ENCODE results near the gene ZMIZ1. TPM values are rescaled to one million over a fixed set of nuclear protein-coding genes. Genes with fewer than 3 reads are reported as not detected.

ZMIZ1 gene
- total and polyA plus RNA-seq, 5 donors: 38.0 to 83.1 (median 71.1) TPM

DNA sequence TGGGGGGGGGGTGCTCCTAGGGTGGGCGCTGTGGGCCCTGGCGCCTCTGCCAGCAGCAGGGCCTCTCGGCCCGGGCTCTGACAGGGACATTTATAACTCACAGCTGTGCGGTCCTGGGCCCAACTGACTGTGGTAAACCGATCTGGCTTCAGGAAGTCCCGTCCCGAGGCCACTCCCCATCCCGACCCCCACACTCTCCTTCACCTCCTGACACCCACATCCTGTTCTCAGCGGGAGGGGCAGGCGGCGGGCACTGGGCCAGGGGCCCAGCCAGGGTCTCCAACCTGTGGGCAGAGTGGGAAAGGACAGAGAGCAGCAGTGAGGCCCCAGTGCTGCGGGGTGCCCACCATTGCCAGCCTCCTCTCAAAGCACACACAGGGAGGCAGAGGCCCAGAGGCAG, 69.1 kb downstream of the ZMIZ1 start:
- WGBS: 13% methylated on average over 13 of the region's 13 CpGs
- H3K27ac ChIP-seq (ENCODE audit: low read length): peak overlapping the region; percentile 64
- H3K4me1 ChIP-seq (ENCODE audit: control insufficient read depth, insufficient read depth, low read length): peaks cover 68% of the 10 kb centered on the region
- no peaks in the 10 kb centered on the region for H3K9me3 ChIP-seq (ENCODE audit: control insufficient read depth, low read length)
- DNase-seq (peak; percentile 56 to 83 (median 80)), ATAC-seq (peak; percentile 8 to 13)
- intact Hi-C loops (cut with DNase I): no loop called here
- no peak overlapping the region for H3K4me3 ChIP-seq (ENCODE audit: low read length)
- no peaks in the 10 kb centered on the region for H3K27me3 ChIP-seq (ENCODE audit: control insufficient read depth, insufficient read depth)

DNA sequence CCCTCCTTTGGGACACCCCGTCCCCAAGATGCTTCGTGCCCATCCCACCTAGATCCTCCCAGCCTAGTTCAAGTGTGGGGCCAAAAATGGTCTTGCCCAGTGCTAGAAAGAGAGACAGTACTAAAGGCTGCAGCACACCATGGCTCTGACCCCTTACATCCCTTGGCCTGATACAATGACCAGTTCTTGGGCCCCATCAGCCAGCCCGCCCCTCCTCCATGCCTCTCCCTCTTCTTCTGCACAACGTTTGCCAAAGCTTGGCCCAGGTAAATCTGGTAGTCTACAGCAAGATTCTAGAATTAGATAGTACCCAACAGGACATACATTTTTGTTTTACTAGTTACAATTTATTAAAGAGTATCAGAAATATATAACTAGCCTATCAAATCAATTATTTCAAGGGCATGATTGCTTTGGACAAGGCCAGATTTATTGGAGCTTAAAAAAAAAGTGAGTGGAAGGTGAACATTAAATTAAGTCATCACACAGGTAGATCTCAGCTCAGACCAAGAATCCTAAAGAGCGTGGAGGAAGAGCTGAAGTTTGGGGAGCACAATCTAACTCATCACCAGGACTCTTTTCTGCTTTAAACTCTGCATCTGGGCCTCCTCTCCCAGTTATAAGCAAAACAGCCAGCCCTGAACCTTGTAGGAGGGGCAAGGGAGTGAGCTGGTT, 69.8 kb downstream of the ZMIZ1 start:
- no peak overlapping the region for H3K4me3 ChIP-seq (ENCODE audit: low read length)
- H3K27me3 ChIP-seq (ENCODE audit: control insufficient read depth, insufficient read depth): no peaks in the 10 kb centered on the region
- H3K27ac ChIP-seq (ENCODE audit: low read length): peak overlapping the region; percentile 98
- peaks cover 65% of the 10 kb centered on the region for H3K4me1 ChIP-seq (ENCODE audit: control insufficient read depth, insufficient read depth, low read length)
- ATAC-seq: no peak
- DNase-seq: peak in 1 of 3 donors; percentile 54
- no peaks in the 10 kb centered on the region for H3K9me3 ChIP-seq (ENCODE audit: control insufficient read depth, low read length)
- WGBS: 72% methylated on average over 5 of the region's 5 CpGs
- intact Hi-C loops (cut with DNase I): no loop called here

DNA sequence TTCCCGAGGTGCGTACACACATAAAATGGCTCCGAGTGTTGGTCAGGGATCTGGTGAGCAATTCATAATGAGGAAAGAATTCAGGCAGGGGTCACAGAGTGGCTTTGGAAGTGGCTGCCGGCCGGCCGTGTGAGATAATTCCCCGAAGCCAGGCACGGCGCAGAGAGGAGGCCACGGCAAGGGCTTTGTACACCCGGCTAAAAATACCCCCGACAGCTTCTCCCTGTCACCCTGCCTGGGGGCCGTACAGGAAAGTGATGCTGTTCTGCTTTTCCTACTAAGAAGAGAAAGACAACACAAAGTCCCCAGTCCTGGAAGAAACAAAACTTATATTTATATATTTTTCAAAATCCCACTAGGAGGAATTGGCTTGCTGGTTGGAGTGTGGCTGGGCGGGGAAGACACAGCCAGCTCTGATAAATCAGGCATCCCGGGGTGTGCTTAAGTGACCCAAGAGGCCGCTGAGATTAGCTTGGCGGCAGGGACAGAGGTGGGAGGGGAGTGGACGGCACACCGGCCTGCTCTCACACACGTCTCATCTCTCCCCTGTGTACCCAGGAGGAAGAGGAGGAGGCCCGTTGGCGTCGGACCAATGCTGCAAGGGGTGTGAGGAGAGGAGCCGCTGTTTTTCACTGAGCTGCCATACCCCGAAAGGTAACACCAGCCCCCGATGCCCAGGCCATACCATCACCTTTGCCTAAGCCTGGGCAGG, 70.5 kb downstream of the ZMIZ1 start:
- WGBS: 10% methylated on average over 26 of the region's 26 CpGs
- DNase-seq (peak; percentile 83 to 90 (median 88)), ATAC-seq (peak; percentile 75)
- H3K4me1 ChIP-seq (ENCODE audit: control insufficient read depth, insufficient read depth, low read length): peaks cover 63% of the 10 kb centered on the region
- no peaks in the 10 kb centered on the region for H3K27me3 ChIP-seq (ENCODE audit: control insufficient read depth, insufficient read depth)
- H3K9me3 ChIP-seq (ENCODE audit: control insufficient read depth, low read length): no peaks in the 10 kb centered on the region
- H3K4me3 ChIP-seq (ENCODE audit: low read length): no peak overlapping the region
- intact Hi-C loops (cut with DNase I): no loop called here
- H3K27ac ChIP-seq (ENCODE audit: low read length): peak overlapping the region; percentile 98

DNA sequence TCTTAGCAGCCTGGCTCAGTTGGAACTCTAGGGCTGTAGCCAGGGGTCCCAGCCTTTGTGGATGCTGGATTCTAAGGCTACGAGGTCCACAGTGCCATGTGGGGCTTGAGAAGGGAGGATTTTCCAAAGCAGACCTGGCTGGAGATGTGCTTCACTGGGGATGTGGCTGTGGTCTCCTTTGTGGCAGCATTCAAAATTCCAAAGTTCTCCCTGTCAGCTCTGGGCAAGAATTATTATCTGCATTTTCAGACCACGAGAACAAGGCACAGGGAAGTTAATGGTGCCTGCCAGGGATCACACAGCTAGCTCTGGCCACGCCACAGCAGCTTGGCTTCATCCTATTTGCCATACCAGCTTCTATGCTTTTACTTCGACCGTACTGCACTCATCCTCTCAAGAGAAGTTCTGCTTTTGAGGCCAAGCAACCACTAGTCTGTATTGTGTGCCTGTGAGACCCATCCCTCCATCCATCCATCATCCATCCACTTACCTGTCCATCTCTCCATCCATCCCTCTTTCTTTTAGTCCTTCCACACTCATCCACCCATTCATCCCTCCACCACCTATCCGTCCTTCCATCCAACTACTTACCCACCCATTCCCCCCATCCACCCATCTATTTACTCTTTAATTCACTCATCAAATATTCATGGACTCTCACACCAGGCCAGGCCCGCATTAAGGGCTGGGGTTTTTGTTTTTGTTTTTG, 71.5 kb downstream of the ZMIZ1 start:
- no peak for DNase-seq

DNA sequence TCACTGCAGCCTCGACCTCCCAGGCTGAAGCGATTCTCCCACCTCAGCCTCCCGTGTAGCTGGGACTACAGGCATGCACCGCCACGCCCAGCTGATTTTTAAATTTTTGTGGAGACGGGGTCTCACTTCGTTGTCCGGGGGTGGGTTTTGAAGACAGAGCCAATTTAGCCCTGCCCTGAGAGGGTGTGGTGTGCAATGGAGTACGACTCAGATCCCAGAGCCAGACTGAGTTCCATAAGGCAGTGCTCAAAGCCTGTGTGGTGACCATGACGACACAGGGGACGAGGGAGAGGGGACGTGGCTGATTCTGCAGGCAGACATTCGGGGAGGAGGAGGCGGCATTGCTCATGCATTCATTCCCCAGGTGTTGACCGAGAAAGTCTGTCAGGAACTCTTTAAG, 72.1 kb downstream of the ZMIZ1 start:
- ATAC-seq (no peak), DNase-seq (no peak)
- Histone ChIP-seq H3K4me3 (ENCODE audit: low read length) (no peak overlapping the region), H3K27me3 (ENCODE audit: control insufficient read depth, insufficient read depth) (no peaks in the 10 kb centered on the region), H3K9me3 (ENCODE audit: control insufficient read depth, low read length) (no peaks in the 10 kb centered on the region), H3K27ac (ENCODE audit: low read length) (peak overlapping the region; percentile 98), H3K4me1 (ENCODE audit: control insufficient read depth, insufficient read depth, low read length) (peaks cover 62% of the 10 kb centered on the region)
- intact Hi-C loops (cut with DNase I): loop anchor here in 1 of 4 donors (10.0 kb wide), 1 partner anchor 54 kb away; no protein-coding TSS in a partner anchor
- 72% methylated on average over 15 of the region's 15 CpGs for WGBS

More for the DNA sequence above, 71.5 kb downstream of the ZMIZ1 start:
- Histone ChIP-seq H3K4me1 (ENCODE audit: control insufficient read depth, insufficient read depth, low read length) (peaks cover 65% of the 10 kb centered on the region), H3K27me3 (ENCODE audit: control insufficient read depth, insufficient read depth) (no peaks in the 10 kb centered on the region), H3K9me3 (ENCODE audit: control insufficient read depth, low read length) (no peaks in the 10 kb centered on the region), H3K4me3 (ENCODE audit: low read length) (no peak overlapping the region), H3K27ac (ENCODE audit: low read length) (peak overlapping the region; percentile 98)
- no peak for ATAC-seq
- intact Hi-C loops (cut with DNase I): loop anchor here in 1 of 4 donors (10.0 kb wide), 1 partner anchor 55 kb away; no protein-coding TSS in a partner anchor
- 80% methylated on average over 7 of the region's 7 CpGs for WGBS

DNA sequence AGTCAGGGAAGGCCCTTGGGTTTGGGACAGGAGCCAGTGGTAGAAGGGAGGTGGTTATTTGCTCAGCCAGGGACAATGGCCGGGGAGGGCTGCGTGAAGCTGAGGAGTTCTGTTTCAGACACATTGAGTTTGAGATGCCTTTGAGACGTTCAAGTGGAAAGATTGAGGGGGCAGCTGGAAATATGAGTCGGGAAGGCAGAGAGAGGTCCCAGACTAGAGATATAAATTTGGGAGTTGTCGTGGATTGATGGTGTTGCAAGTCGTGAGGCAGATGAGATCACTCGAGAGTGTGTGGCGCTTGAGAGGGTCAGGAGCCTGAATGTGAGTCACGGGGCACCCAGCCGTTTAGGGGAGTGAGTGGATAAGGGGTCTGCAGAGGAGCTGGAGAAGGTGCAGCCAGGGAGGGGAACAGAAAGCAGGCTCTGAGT, 73.3 kb downstream of the ZMIZ1 start:
- H3K9me3 ChIP-seq (ENCODE audit: control insufficient read depth, low read length): no peaks in the 10 kb centered on the region
- H3K4me1 ChIP-seq (ENCODE audit: control insufficient read depth, insufficient read depth, low read length): peaks cover 63% of the 10 kb centered on the region
- WGBS: 39% methylated on average over 10 of the region's 10 CpGs
- H3K27ac ChIP-seq (ENCODE audit: low read length): peak overlapping the region; percentile 98
- DNase-seq: peak in 1 of 3 donors; percentile 79
- peak in 1 of 2 donors; percentile 44 for ATAC-seq
- intact Hi-C loops (cut with DNase I): loop anchor here in 1 of 4 donors (10.0 kb wide), 1 partner anchor 53 kb away; no protein-coding TSS in a partner anchor
- H3K4me3 ChIP-seq (ENCODE audit: low read length): no peak overlapping the region
- no peaks in the 10 kb centered on the region for H3K27me3 ChIP-seq (ENCODE audit: control insufficient read depth, insufficient read depth)

DNA sequence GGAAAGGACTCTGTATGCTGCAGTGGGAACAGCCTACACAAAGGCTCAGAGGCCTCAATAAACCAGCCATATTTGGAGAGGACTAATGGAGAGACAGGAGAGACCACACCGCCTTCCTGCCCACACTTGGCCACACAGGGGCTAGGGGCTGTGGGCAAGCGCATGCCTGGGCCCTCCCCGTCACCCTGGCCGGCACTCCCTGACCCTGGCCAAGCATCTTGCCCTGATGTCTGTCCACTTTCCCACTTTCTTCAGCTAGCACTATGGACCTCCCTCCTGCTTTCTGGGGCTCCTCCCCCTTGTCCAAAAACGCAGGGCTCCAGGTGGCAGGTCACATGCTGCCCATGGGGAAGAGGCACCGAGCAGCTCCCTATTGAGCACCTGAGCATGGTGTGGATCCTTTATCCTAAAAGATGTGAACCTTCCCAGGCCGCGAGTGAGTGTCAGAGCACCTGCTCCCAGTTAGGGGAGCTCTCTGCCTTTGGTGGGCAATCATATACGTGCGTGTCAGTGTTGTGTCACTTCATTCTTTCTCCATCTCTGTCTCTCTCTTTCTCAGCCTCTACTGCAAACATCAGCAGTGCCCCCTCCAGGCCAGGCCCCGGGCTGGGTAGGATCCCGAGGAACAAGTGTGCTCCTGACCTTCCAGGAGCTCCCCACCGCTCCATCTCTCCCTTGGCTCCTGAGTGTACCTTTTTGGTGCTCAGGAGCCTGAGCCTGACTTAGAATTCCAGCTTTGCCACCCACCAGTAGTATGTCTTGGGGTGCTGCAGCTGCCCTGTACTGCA, 74.0 kb downstream of the ZMIZ1 start:
- WGBS: 77% methylated on average over 13 of the region's 13 CpGs
- Histone ChIP-seq H3K4me1 (ENCODE audit: control insufficient read depth, insufficient read depth, low read length) (peaks cover 64% of the 10 kb centered on the region), H3K9me3 (ENCODE audit: control insufficient read depth, low read length) (no peaks in the 10 kb centered on the region), H3K27ac (ENCODE audit: low read length) (peak overlapping the region; percentile 98), H3K27me3 (ENCODE audit: control insufficient read depth, insufficient read depth) (no peaks in the 10 kb centered on the region), H3K4me3 (ENCODE audit: low read length) (no peak overlapping the region)
- no peak for ATAC-seq
- peak in 1 of 3 donors; percentile 29 for DNase-seq
- intact Hi-C loops (cut with DNase I): loop anchor here in 1 of 4 donors (10.0 kb wide), 1 partner anchor 52 kb away; no protein-coding TSS in a partner anchor

DNA sequence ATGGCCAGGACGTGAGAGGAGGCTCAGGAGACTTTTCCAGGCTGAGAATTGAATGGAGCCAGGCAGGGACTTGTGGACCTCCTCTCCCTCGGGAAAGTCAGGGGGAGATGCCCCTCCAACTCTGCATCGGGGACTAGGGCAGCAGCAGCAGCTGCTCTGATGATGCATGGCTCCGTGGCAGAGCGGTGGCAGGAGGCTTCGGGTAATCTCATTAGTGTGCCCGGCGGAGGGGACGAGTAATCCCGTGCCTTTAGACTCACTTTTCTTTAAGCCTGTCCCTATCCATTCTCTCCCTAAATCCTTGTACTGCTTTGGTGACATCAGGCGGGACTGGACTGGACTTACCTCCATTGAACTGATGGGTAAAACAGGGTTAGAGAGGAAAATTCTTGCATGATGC, 75.1 kb downstream of the ZMIZ1 start:
- intact Hi-C loops (cut with DNase I): loop anchor here in 1 of 4 donors (10.0 kb wide), 1 partner anchor 51 kb away; no protein-coding TSS in a partner anchor
- Histone ChIP-seq H3K9me3 (ENCODE audit: control insufficient read depth, low read length) (no peaks in the 10 kb centered on the region), H3K4me1 (ENCODE audit: control insufficient read depth, insufficient read depth, low read length) (peaks cover 66% of the 10 kb centered on the region), H3K27me3 (ENCODE audit: control insufficient read depth, insufficient read depth) (no peaks in the 10 kb centered on the region), H3K4me3 (ENCODE audit: low read length) (no peak overlapping the region), H3K27ac (ENCODE audit: low read length) (peak overlapping the region; percentile 55)
- no peak for ATAC-seq
- DNase-seq: no peak
- 83% methylated on average over 11 of the region's 11 CpGs for WGBS

DNA sequence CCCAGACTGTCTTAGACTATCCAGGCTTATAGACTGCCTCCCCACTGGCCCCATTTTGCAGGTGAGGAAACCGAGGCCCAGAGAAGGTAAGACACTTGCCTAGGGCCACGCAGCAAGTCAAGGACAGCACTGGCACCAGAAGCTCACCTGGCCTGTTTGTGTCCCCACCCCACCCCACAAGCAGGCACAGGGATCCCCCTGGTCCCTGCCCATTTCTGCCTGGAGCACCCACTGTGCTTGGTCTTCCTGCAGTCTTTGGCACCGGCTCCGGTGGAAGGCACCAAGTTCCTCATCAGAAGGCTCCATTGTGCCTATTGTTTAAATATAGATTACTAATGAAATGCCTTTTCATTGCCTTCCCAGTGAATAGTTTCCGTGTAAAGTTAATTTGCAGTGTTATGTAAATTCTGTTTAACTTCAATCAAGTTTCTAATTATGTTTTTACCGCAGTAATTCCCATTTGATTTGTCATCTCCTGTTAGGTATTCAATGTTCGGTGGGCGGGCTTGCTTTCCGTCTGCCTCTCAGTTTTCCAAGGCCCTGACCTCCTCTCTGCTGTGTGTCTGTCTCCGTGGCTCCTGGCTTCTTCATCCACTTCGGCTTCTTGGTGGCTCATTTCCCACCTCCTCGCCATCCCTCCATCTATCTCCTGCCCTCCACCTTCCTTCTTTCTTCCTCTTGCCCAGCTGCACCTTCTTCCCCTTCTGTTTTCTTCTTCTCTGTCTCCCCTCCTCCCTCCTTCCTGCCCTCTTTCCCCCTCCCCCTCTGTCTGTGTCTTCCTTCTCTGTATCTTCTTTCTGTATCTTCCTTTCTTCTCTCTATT, 75.8 kb downstream of the ZMIZ1 start:
- DNase-seq (no peak), ATAC-seq (no peak)
- intact Hi-C loops (cut with DNase I): loop anchor here in 2 of 4 donors (5.0 to 10.0 kb wide), 3 partner anchors 38 to 72 kb away; no protein-coding TSS in a partner anchor
- H3K27me3 ChIP-seq (ENCODE audit: control insufficient read depth, insufficient read depth): no peaks in the 10 kb centered on the region
- 66% methylated on average over 12 of the region's 12 CpGs for WGBS
- peaks cover 68% of the 10 kb centered on the region for H3K4me1 ChIP-seq (ENCODE audit: control insufficient read depth, insufficient read depth, low read length)
- H3K4me3 ChIP-seq (ENCODE audit: low read length): no peak overlapping the region
- no peaks in the 10 kb centered on the region for H3K9me3 ChIP-seq (ENCODE audit: control insufficient read depth, low read length)
- peak overlapping the region; percentile 66 for H3K27ac ChIP-seq (ENCODE audit: low read length)
